WTC11 (cell line): ENCODE data around the gene PGF.

Source experiments
- ATF1 ChIP-seq: sonication (generic); formaldehyde crosslinking; IDR thresholded peaks from 2 replicates; pipeline ENCODE4 v1.8.1; 2023; ENCODE audit warnings: mild to moderate bottlenecking, moderate library complexity, missing genetic modification reagents
- ETV6 ChIP-seq: sonication (generic); formaldehyde crosslinking; IDR thresholded peaks from 2 replicates; pipeline ENCODE4 v1.8.1; 2022; ENCODE audit warnings: mild to moderate bottlenecking, missing genetic modification reagents
- JUN ChIP-seq: sonication (generic); formaldehyde crosslinking; IDR thresholded peaks from 2 replicates; pipeline ENCODE4 v1.8.0; 2023; ENCODE audit warnings: mild to moderate bottlenecking, missing genetic modification reagents
- MLX ChIP-seq: sonication (generic); formaldehyde crosslinking; IDR thresholded peaks from 2 replicates; pipeline ENCODE4 v1.8.1; 2023; ENCODE audit warnings: mild to moderate bottlenecking, missing genetic modification reagents, moderate library complexity
- NR3C1 ChIP-seq: sonication (generic); formaldehyde crosslinking; conservative IDR thresholded peaks from 2 replicates; pipeline ENCODE4 v1.8.1; 2023; ENCODE audit warnings: low read depth, mild to moderate bottlenecking, missing genetic modification reagents
- SP1 ChIP-seq: sonication (generic); formaldehyde crosslinking; conservative IDR thresholded peaks from 2 replicates; pipeline ENCODE4 v1.8.1; 2022; ENCODE audit warnings: missing genetic modification reagents
- TCF7 ChIP-seq: sonication (generic); formaldehyde crosslinking; IDR thresholded peaks from 2 replicates; pipeline ENCODE4 v1.8.0; 2022; ENCODE audit warnings: mild to moderate bottlenecking, low read depth, missing genetic modification reagents, moderate library complexity
- ZSCAN18 ChIP-seq: fragments of 250-450 bp; sonication (Bioruptor Pico); IDR thresholded peaks from 2 replicates; pipeline ENCODE4 v2.1.2; 2022; ENCODE audit warnings: mild to moderate bottlenecking, moderate library complexity
- TF ChIP-seq, protein P1 (sequence below): fragments of 200-600 bp; IDR thresholded peaks from 2 replicates; pipeline ENCODE4 v1.8.0; 2022; ENCODE audit warnings: antibody characterized with exemption
- TF ChIP-seq, protein P2 (sequence below): sonication (generic); formaldehyde crosslinking; IDR thresholded peaks from 2 replicates; pipeline ENCODE4 v1.8.0; 2022; ENCODE audit warnings: mild to moderate bottlenecking, missing genetic modification reagents
- TF ChIP-seq, protein P3 (sequence below): sonication (generic); formaldehyde crosslinking; conservative IDR thresholded peaks from 2 replicates; pipeline ENCODE4 v1.8.1; 2022; ENCODE audit warnings: mild to moderate bottlenecking, missing genetic modification reagents
- TF ChIP-seq, protein P4 (sequence below): sonication (generic); formaldehyde crosslinking; IDR thresholded peaks from 2 replicates; pipeline ENCODE4 v1.8.1; 2023; ENCODE audit warnings: mild to moderate bottlenecking, missing genetic modification reagents, borderline replicate concordance
- TF ChIP-seq, protein P5 (sequence below): fragments of 250-450 bp; sonication (Bioruptor Pico); IDR thresholded peaks from 2 replicates; pipeline ENCODE4 v1.9.0; 2021; ENCODE audit warnings: mild to moderate bottlenecking
- TF ChIP-seq, protein P6 (sequence below): sonication (generic); formaldehyde crosslinking; IDR thresholded peaks from 2 replicates; pipeline ENCODE4 v1.8.1; 2023; ENCODE audit warnings: mild to moderate bottlenecking, missing genetic modification reagents, moderate library complexity

DNA sequence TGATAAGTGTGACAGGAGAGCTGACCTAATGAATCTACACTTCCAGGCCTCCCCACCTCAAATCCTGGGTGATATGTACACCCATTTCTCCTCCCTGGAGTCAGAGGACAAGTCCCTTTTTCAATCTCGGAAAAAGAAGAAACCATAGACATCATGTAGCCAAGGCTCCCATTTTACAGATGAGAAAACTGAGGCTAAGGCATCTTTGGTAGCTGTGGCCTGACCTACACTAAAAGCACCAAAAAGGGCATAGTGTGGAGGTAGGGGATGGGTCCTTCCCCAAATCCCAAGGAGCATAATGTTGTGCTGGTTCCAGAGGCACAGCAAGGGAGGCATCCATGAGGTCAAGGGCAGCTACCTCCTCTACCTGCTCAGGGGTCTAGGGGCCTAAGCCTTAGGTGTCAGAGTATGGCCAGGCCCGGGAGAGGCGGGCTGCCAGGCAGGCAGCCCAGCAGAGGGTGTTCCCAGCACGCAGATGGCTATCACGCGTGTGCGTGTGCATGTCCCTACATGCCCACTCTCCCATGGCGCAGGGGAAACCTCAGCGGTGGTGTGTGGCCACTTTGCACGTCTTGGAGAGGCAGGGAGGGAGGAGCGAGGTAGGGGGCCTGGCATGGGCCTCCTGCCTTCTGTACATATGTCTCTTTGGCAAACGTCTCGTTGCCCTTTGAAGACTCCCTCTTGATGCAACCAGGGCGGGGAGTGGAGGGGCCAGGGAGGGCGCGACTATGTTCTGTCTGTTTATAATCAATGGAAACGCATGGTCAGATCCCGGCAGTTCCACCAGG lies 2.5 kb downstream of the PGF start:
- TF ChIP-seq NR3C1 (no peak), SP1 (CRISPR knock-in tag) (no peak), JUN (CRISPR knock-in tag) (no peak), ATF1 (CRISPR knock-in tag) (no peak), ETV6 (CRISPR knock-in tag) (no peak), MLX (CRISPR knock-in tag) (no peak), TCF7 (no peak), ZSCAN18 (CRISPR knock-in tag) (no peak)
- TF ChIP-seq, protein P1, sequence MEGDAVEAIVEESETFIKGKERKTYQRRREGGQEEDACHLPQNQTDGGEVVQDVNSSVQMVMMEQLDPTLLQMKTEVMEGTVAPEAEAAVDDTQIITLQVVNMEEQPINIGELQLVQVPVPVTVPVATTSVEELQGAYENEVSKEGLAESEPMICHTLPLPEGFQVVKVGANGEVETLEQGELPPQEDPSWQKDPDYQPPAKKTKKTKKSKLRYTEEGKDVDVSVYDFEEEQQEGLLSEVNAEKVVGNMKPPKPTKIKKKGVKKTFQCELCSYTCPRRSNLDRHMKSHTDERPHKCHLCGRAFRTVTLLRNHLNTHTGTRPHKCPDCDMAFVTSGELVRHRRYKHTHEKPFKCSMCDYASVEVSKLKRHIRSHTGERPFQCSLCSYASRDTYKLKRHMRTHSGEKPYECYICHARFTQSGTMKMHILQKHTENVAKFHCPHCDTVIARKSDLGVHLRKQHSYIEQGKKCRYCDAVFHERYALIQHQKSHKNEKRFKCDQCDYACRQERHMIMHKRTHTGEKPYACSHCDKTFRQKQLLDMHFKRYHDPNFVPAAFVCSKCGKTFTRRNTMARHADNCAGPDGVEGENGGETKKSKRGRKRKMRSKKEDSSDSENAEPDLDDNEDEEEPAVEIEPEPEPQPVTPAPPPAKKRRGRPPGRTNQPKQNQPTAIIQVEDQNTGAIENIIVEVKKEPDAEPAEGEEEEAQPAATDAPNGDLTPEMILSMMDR, result no peak
- TF ChIP-seq, protein P2, sequence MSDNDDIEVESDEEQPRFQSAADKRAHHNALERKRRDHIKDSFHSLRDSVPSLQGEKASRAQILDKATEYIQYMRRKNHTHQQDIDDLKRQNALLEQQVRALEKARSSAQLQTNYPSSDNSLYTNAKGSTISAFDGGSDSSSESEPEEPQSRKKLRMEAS, result no peak
- TF ChIP-seq, protein P3, sequence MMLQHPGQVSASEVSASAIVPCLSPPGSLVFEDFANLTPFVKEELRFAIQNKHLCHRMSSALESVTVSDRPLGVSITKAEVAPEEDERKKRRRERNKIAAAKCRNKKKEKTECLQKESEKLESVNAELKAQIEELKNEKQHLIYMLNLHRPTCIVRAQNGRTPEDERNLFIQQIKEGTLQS, result no peak
- TF ChIP-seq, protein P4, sequence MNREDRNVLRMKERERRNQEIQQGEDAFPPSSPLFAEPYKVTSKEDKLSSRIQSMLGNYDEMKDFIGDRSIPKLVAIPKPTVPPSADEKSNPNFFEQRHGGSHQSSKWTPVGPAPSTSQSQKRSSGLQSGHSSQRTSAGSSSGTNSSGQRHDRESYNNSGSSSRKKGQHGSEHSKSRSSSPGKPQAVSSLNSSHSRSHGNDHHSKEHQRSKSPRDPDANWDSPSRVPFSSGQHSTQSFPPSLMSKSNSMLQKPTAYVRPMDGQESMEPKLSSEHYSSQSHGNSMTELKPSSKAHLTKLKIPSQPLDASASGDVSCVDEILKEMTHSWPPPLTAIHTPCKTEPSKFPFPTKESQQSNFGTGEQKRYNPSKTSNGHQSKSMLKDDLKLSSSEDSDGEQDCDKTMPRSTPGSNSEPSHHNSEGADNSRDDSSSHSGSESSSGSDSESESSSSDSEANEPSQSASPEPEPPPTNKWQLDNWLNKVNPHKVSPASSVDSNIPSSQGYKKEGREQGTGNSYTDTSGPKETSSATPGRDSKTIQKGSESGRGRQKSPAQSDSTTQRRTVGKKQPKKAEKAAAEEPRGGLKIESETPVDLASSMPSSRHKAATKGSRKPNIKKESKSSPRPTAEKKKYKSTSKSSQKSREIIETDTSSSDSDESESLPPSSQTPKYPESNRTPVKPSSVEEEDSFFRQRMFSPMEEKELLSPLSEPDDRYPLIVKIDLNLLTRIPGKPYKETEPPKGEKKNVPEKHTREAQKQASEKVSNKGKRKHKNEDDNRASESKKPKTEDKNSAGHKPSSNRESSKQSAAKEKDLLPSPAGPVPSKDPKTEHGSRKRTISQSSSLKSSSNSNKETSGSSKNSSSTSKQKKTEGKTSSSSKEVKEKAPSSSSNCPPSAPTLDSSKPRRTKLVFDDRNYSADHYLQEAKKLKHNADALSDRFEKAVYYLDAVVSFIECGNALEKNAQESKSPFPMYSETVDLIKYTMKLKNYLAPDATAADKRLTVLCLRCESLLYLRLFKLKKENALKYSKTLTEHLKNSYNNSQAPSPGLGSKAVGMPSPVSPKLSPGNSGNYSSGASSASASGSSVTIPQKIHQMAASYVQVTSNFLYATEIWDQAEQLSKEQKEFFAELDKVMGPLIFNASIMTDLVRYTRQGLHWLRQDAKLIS, result no peak
- TF ChIP-seq, protein P5, sequence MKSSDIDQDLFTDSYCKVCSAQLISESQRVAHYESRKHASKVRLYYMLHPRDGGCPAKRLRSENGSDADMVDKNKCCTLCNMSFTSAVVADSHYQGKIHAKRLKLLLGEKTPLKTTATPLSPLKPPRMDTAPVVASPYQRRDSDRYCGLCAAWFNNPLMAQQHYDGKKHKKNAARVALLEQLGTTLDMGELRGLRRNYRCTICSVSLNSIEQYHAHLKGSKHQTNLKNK (CRISPR knock-in tag), result no peak
- TF ChIP-seq, protein P6, sequence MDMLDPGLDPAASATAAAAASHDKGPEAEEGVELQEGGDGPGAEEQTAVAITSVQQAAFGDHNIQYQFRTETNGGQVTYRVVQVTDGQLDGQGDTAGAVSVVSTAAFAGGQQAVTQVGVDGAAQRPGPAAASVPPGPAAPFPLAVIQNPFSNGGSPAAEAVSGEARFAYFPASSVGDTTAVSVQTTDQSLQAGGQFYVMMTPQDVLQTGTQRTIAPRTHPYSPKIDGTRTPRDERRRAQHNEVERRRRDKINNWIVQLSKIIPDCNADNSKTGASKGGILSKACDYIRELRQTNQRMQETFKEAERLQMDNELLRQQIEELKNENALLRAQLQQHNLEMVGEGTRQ (CRISPR knock-in tag), result no peak
